B cell (primary cell): ENCODE results near the gene ESPNL. TPM values are rescaled to one million over a fixed set of nuclear protein-coding genes. Genes with fewer than 3 reads are reported as not detected.
"Not testable (repeated sequence)": the region's sequence is repeated elsewhere in the genome, so short reads cannot be mapped to it uniquely, and the experiment has no call there.

Source experiments
- ATAC-seq: fragments of 200-7000 bp; cut with Tn5 transposase; one replicate; pipeline ENCODE4 v1.10.0; 2021; ENCODE audit warnings: low read depth, mild to moderate bottlenecking, moderate number of reproducible peaks, moderate library complexity
- CTCF ChIA-PET: fragments of 350-600 bp; sonication (Branson Sonifier 250); formaldehyde crosslinking; loops from one replicate; lab custom pipeline; 2021; ENCODE audit warnings: antibody characterized with exemption, inconsistent platforms; lab: Charles Lee
- POLR2A ChIA-PET: fragments of 350-600 bp; sonication (Branson Sonifier 250); formaldehyde crosslinking; loops from one replicate; lab custom pipeline; 2021; ENCODE audit warnings: antibody characterized with exemption; lab: Charles Lee
- DNase-seq: peaks from one replicate; pipeline ENCODE4 v3.0.0; 2013
- H2AFZ ChIP-seq: 2 replicates; pipeline ENCODE4 v1.6.1; 2012; ENCODE audit warnings: mild to moderate bottlenecking, low read depth, low read length; ENCODE audit not compliant: insufficient read depth, poor library complexity, severe bottlenecking
- H3K27ac ChIP-seq, 2 donors: 1 replicate in 1 of 2; 2 replicates in 1 of 2; pipeline ENCODE4 v1.5.1; 2012 to 2013; ENCODE audit warnings: low read length in 2 of 2, mild to moderate bottlenecking in 2 of 2, moderate library complexity in 1 of 2
- H3K27me3 ChIP-seq, 4 experiments: fragments of 200-600 bp in 1 of 4; sonication (generic) in 1 of 4; replicated peaks in 1 of 4; 1 replicate in 2 of 4; 2 replicates in 2 of 4; pipeline versions ENCODE4 v1.6.1 to v1.7.0; 2013 to 2016; ENCODE audit warnings: low read length in 3 of 4, mild to moderate bottlenecking in 2 of 4, mixed read lengths in 1 of 4, moderate library complexity in 1 of 4; ENCODE audit not compliant: insufficient read depth in 4 of 4, control insufficient read depth in 3 of 4; ENCODE audit errors: control extremely low read depth in 1 of 4
- H3K36me3 ChIP-seq, 2 experiments: replicated peaks in 1 of 2; 1 replicate in 1 of 2; 2 replicates in 1 of 2; pipeline versions ENCODE4 v1.6.1 to v1.7.1; 2013; ENCODE audit warnings: low read length in 1 of 2; ENCODE audit not compliant: insufficient read depth in 2 of 2, control insufficient read depth in 1 of 2; ENCODE audit errors: control extremely low read depth in 1 of 2, extremely low read depth in 1 of 2
- H3K4me1 ChIP-seq, 2 donors: fragments of 200-600 bp in 1 of 2; sonication (generic) in 1 of 2; 1 replicate in 1 of 2; 2 replicates in 1 of 2; pipeline versions ENCODE4 v1.5.1 to v1.6.1; 2013 to 2017; ENCODE audit warnings: low read length in 2 of 2; ENCODE audit not compliant: control insufficient read depth in 2 of 2, insufficient read depth in 2 of 2
- H3K4me2 ChIP-seq: replicated peaks from 2 replicates; pipeline ENCODE3; 2012; ENCODE audit warnings: mild to moderate bottlenecking, low read depth, low read length; ENCODE audit not compliant: poor library complexity, severe bottlenecking
- H3K4me3 ChIP-seq, 5 experiments: fragments of 200-600 bp in 1 of 5; sonication (generic) in 1 of 5; 1 replicate in 3 of 5; 2 replicates in 2 of 5; pipeline versions ENCODE4 v1.5.1 to v1.7.0; 2011 to 2016; ENCODE audit warnings: low read length in 4 of 5, mild to moderate bottlenecking in 4 of 5, low read depth in 2 of 5, control low read depth in 1 of 5, moderate library complexity in 1 of 5; ENCODE audit not compliant: insufficient read depth in 1 of 5; ENCODE audit errors: control extremely low read depth in 1 of 5, extremely low read depth in 1 of 5
- H3K79me2 ChIP-seq: fragments of 200-600 bp; sonication (generic); one replicate; pipeline ENCODE4 v1.6.0; 2016; ENCODE audit warnings: low read length; ENCODE audit not compliant: control insufficient read depth, insufficient read depth
- H3K9ac ChIP-seq: fragments of 200-600 bp; sonication (generic); 2 replicates; pipeline ENCODE4 v1.6.1; 2017; ENCODE audit warnings: mild to moderate bottlenecking, low read length, moderate library complexity
- H3K9me3 ChIP-seq, 3 donors: one replicate each; pipeline versions ENCODE4 v1.6.1 to v1.7.1; 2013; ENCODE audit warnings: low read length in 2 of 3; ENCODE audit not compliant: control insufficient read depth in 2 of 3, insufficient read depth in 1 of 3; ENCODE audit errors: control extremely low read depth in 1 of 3
- H4K20me1 ChIP-seq: 2 replicates; pipeline ENCODE4 v1.6.0; 2012; ENCODE audit warnings: mild to moderate bottlenecking, low read length; ENCODE audit not compliant: insufficient read depth, control insufficient read depth, poor library complexity, severe bottlenecking
- H3K27ac Mint-ChIP-seq: one replicate; pipeline ENCODE4 v1.8.0; 2021; ENCODE audit warnings: mixed read lengths
- H3K27me3 Mint-ChIP-seq: one replicate; pipeline ENCODE4 v1.8.0; 2021; ENCODE audit warnings: mixed read lengths
- H3K4me1 Mint-ChIP-seq: one replicate; pipeline ENCODE4 v1.8.0; 2021; ENCODE audit warnings: mixed read lengths
- H3K4me3 Mint-ChIP-seq: one replicate; pipeline ENCODE4 v1.8.0; 2021; ENCODE audit warnings: mixed read lengths
- H3K9me3 Mint-ChIP-seq: one replicate; pipeline ENCODE4 v1.8.0; 2022; ENCODE audit warnings: mixed read lengths; ENCODE audit not compliant: insufficient read depth
- CTCF ChIP-seq: fragments of 200-600 bp; IDR thresholded peaks from one replicate; pipeline ENCODE4 v1.8.0; 2022; ENCODE audit warnings: antibody characterized with exemption, mild to moderate bottlenecking
- EZH2 ChIP-seq: IDR thresholded peaks from 2 replicates; pipeline ENCODE4 v1.6.1; 2012; ENCODE audit warnings: borderline replicate concordance, low read depth, mild to moderate bottlenecking, moderate library complexity, low read length; ENCODE audit not compliant: insufficient read depth, poor library complexity, severe bottlenecking
- WGBS: methylation state at CpG from one replicate; pipeline ENCODE4 v1.1.5; 2013; ENCODE audit warnings: missing lambda C conversion rate; ENCODE audit not compliant: insufficient coverage; 5-methylcytosine and 5-hydroxymethylcytosine counted together
- intact Hi-C: fragments of 100-400 bp; cut with micrococcal nuclease; formaldehyde crosslinking; loops from one replicate; pipeline ENCODE4 v1.10.0; 2022
- polyA plus RNA-seq: library from polyadenylated mRNA; depleted of rRNA; stranded (reverse); fragments of >200 nt; gene quantifications from 2 replicates; pipeline ENCODE4 v1.2.3, GENCODE V29; 2012
- total RNA-seq, 2 donors: library from RNA; stranded (reverse); fragments of 120-200 nt in 1 of 2; gene quantifications; 1 replicate in 1 of 2; 2 replicates in 1 of 2; pipeline versions ENCODE4 v1.2.3 to v1.2.4, GENCODE V29; 2013 to 2022

Gene ESPNL
- total and polyA plus RNA-seq, 2 donors (not counting 1 experiment from before 2014, with no cell fraction given) = 1.6 to 2.5 TPM

GRCh38 chr2:238057696-238058575 lies 42.2 kb upstream of the ESPNL start:
- peaks cover 20% of the 10 kb centered on the region for H3K27me3 Mint-ChIP-seq
- H3K27ac Mint-ChIP-seq, DNase-seq, H3K9me3 Mint-ChIP-seq, H3K4me2 ChIP-seq, intact Hi-C loops, H3K27ac ChIP-seq, ATAC-seq, H2AFZ ChIP-seq, H3K27me3 ChIP-seq, H3K9ac ChIP-seq, H3K36me3 ChIP-seq, H4K20me1 ChIP-seq, POLR2A ChIA-PET, H3K9me3 ChIP-seq, H3K4me3 ChIP-seq: not testable (repeated sequence)
- CTCF ChIA-PET = interaction anchor here (1.1 kb wide), 1 partner anchor 41 kb away, joined by 3 read pairs; no protein-coding TSS in a partner anchor
- peaks cover 22% of the 10 kb centered on the region for H3K4me1 Mint-ChIP-seq
- WGBS = 97% methylated on average over 34 of the region's 44 CpGs
- H3K4me3 Mint-ChIP-seq = peak overlapping the region; percentile 54
- Histone ChIP-seq H3K79me2 (peaks cover 12% of the 10 kb centered on the region), H3K4me1 (peaks cover 15% of the 10 kb centered on the region in 2 donors)

GRCh38 chr2:238059505-238059904 lies 40.6 kb upstream of the ESPNL start:
- Histone ChIP-seq H2AFZ (no peak overlapping the region), H3K9me3 (peaks cover 0 to 3% (median 0%) of the 10 kb centered on the region in 3 donors), H3K27me3 (peaks cover 0 to 3% (median 0%) of the 10 kb centered on the region in 4 experiments), H3K4me3 (peak overlapping the region in 1 of 5 experiments; percentile 88), H3K36me3 (no peaks in the 10 kb centered on the region), H3K4me2 (peak overlapping the region; percentile 94), H4K20me1 (no peaks in the 10 kb centered on the region), H3K27ac (no peak overlapping the region), H3K9ac (peak overlapping the region; percentile 90), H3K79me2 (peaks cover 15% of the 10 kb centered on the region), H3K4me1 (peaks cover 15% of the 10 kb centered on the region in 2 donors)
- no peak for ATAC-seq
- DNase-seq = no peak
- Mint-ChIP-seq H3K27me3 (peaks cover 16% of the 10 kb centered on the region), H3K4me3 (peak overlapping the region; percentile 87), H3K27ac (no peak overlapping the region), H3K4me1 (peaks cover 22% of the 10 kb centered on the region), H3K9me3 (peaks cover 5% of the 10 kb centered on the region)
- intact Hi-C loops = no loop called here
- ChIA-PET POLR2A (no interaction called here), CTCF (no interaction called here)
- no peak for TF ChIP-seq CTCF
- TF ChIP-seq EZH2 = no peak
- 100% methylated on average over 3 of the region's 3 CpGs for WGBS
